Measurements from ENCODE around the gene AMOTL2.

Gene AMOTL2

GRCh38 chr3:134338516-134339261 lies 35.6 kb downstream of the AMOTL2 start:
- FAIRE-seq (no peak), DNase-seq (ENCODE audit: insufficient read length, low spot score) (no peak)
- TF ChIP-seq CTCF (IDR thresholded peaks at IDR 0.05; ENCODE audit: insufficient read depth, missing control alignments), result no peak

GRCh38 chr3:134338201-134338512 lies 36.1 kb downstream of the AMOTL2 start:
- FAIRE-seq (no peak), DNase-seq (ENCODE audit: insufficient read length, low spot score) (no peak)
- no peak for TF ChIP-seq CTCF (IDR thresholded peaks at IDR 0.05; ENCODE audit: insufficient read depth, missing control alignments)

- TF ChIP-seq CTCF (IDR thresholded peaks at IDR 0.05; ENCODE audit: insufficient read depth, missing control alignments), result no peak
- FAIRE-seq (no peak), DNase-seq (ENCODE audit: insufficient read length, low spot score) (no peak)
Observed at GRCh38 chr3:134337511-134338200, 36.6 kb downstream of the AMOTL2 start.

GRCh38 chr3:134337071-134337482 lies 37.2 kb downstream of the AMOTL2 start:
- TF ChIP-seq CTCF (IDR thresholded peaks at IDR 0.05; ENCODE audit: insufficient read depth, missing control alignments), result no peak
- FAIRE-seq (no peak), DNase-seq (ENCODE audit: insufficient read length, low spot score) (no peak)

GRCh38 chr3:134336587-134336986 lies 37.7 kb downstream of the AMOTL2 start:
- DNase-seq (ENCODE audit: insufficient read length, low spot score) (no peak), FAIRE-seq (no peak)
- no peak for TF ChIP-seq CTCF (IDR thresholded peaks at IDR 0.05; ENCODE audit: insufficient read depth, missing control alignments)

- no peak for TF ChIP-seq CTCF (IDR thresholded peaks at IDR 0.05; ENCODE audit: insufficient read depth, missing control alignments)
- DNase-seq (ENCODE audit: insufficient read length, low spot score), result no peak
- no peak for FAIRE-seq
Observed at GRCh38 chr3:134334901-134335280, 39.4 kb downstream of the AMOTL2 start.

GRCh38 chr3:134334231-134334900 lies 39.9 kb downstream of the AMOTL2 start:
- no peak for TF ChIP-seq CTCF (IDR thresholded peaks at IDR 0.05; ENCODE audit: insufficient read depth, missing control alignments)
- DNase-seq (ENCODE audit: insufficient read length, low spot score) (no peak), FAIRE-seq (no peak)
